22Rv1 (cell line): Measurements from ENCODE around the gene PDX1.

Experiments
- H3K27ac ChIP-seq: fragments of 450-650 bp; 2 replicates; pipeline ENCODE4 v1.5.1; 2017
- CTCF ChIP-seq: fragments of 450-650 bp; IDR thresholded peaks from 2 replicates; pipeline ENCODE4 v1.5.1; 2017; ENCODE audit warnings: mild to moderate bottlenecking
- ZFX ChIP-seq: fragments of 450-650 bp; IDR thresholded peaks from 2 replicates; pipeline ENCODE4 v1.6.1; 2017; ENCODE audit warnings: antibody characterized with exemption, borderline replicate concordance

The PDX1 gene

GRCh38 chr13:27965740-27966640 is 46.2 kb downstream of the PDX1 start:
- H3K27ac ChIP-seq = no peak overlapping the region
- TF ChIP-seq CTCF (no peak), ZFX (no peak)

- TF ChIP-seq ZFX = no peak
- no peak overlapping the region for H3K27ac ChIP-seq
Measured at GRCh38 chr13:27966641-27967202, 46.9 kb downstream of the PDX1 start.

- H3K27ac ChIP-seq = no peak overlapping the region
- TF ChIP-seq CTCF = no peak
- no peak for TF ChIP-seq ZFX
Measured at GRCh38 chr13:27967203-27967735, 47.5 kb downstream of the PDX1 start.

GRCh38 chr13:27967736-27968315 is 48.0 kb downstream of the PDX1 start:
- H3K27ac ChIP-seq = no peak overlapping the region
- TF ChIP-seq ZFX = no peak
- no peak for TF ChIP-seq CTCF

- TF ChIP-seq ZFX (no peak), CTCF (no peak)
- no peak overlapping the region for H3K27ac ChIP-seq
Measured at GRCh38 chr13:27968316-27969081, 48.7 kb downstream of the PDX1 start.

- no peak for TF ChIP-seq CTCF
- no peak for TF ChIP-seq ZFX
- H3K27ac ChIP-seq = no peak within 1 kb of the TSS
Measured at GRCh38 chr13:27969082-27969865, 49.5 kb downstream of the PDX1 start, which contains the start of gene CDX2. Gene CDX2, minus strand, starts transcription at chr13:27969315. Its CDS starts 309 bp downstream, at chr13:27969006.

- H3K27ac ChIP-seq = no peak overlapping the region
- no peak for TF ChIP-seq ZFX
- no peak for TF ChIP-seq CTCF
Measured at GRCh38 chr13:27969866-27970229, 50.0 kb downstream of the PDX1 start.
